Measurements from ENCODE around the gene EHD3. TPM values are rescaled to one million over a fixed set of nuclear protein-coding genes. Genes with fewer than 3 reads are reported as not detected.

Gene EHD3
- total and polyA plus RNA-seq, 2 of the 8 experiments (the other 6 are each of a cell fraction or from before 2014, with no cell fraction given): 9.3 to 12.0 TPM

- TF ChIP-seq CHD7 (IDR thresholded peaks at IDR 0.05; ENCODE audit: insufficient replicate concordance, low read length): no peak
- no peak for TF ChIP-seq ASH2L (IDR thresholded peaks at IDR 0.05; ENCODE audit: low read length)
- TF ChIP-seq POU5F1 (IDR thresholded peaks at IDR 0.05; ENCODE audit: low read depth, low read length): no peak
- no peak for TF ChIP-seq SUZ12 (IDR thresholded peaks at IDR 0.05; ENCODE audit: low read length)
- no peak for TF ChIP-seq SIX5 (IDR thresholded peaks at IDR 0.05; ENCODE audit: low read depth, low read length)
- no peak for TF ChIP-seq RAD21 (IDR thresholded peaks at IDR 0.05 in 1 of 2, conservative IDR thresholded peaks at IDR 0.05 in 1 of 2; ENCODE audit: low read depth in 2 of 2, low read length in 2 of 2)
- no peak for TF ChIP-seq CHD1 (IDR thresholded peaks at IDR 0.05; ENCODE audit: low read depth, low read length)
- TF ChIP-seq EGR1 (IDR thresholded peaks at IDR 0.05; ENCODE audit: borderline replicate concordance, low read depth, low read length): no peak
- no peak for TF ChIP-seq SIRT6 (IDR thresholded peaks at IDR 0.05; ENCODE audit: low read length)
- TF ChIP-seq KDM1A (IDR thresholded peaks at IDR 0.05; ENCODE audit: borderline replicate concordance, low read length): no peak
- no peak for TF ChIP-seq CBX5 (IDR thresholded peaks at IDR 0.05; ENCODE audit: low read depth, low read length)
These were observed 2.7 kb downstream of the EHD3 start (continued) for GRCh38 chr2:31236433-31237205.

Measured in H1 (cell line).